HG03460 (cell line): Measurements from ENCODE around the gene AGR2.

Experiments used
- ATAC-seq: cut with Tn5 transposase; IDR thresholded peaks from one replicate; pipeline ENCODE4 v1.9.1; 2021; ENCODE audit not compliant: unreplicated experiment

AGR2 gene

GRCh38 chr7:16813232-16813616 is 8.4 kb upstream of the AGR2 start:
- no peak for ATAC-seq

GRCh38 chr7:16812542-16813231 is 7.9 kb upstream of the AGR2 start:
- ATAC-seq: no peak

- no peak for ATAC-seq
These were observed 6.8 kb upstream of the AGR2 start for GRCh38 chr7:16811551-16811950.

- ATAC-seq: no peak
These were observed 5.8 kb upstream of the AGR2 start for GRCh38 chr7:16810573-16810972.

- no peak for ATAC-seq
These were observed 5.3 kb upstream of the AGR2 start for GRCh38 chr7:16810112-16810511.

GRCh38 chr7:16805441-16805840 is 642 bp upstream of the AGR2 start:
- no peak for ATAC-seq

- no peak for ATAC-seq
These were observed 722 bp downstream of the AGR2 start for GRCh38 chr7:16803881-16804673.

- no peak for ATAC-seq
These were observed 1.7 kb downstream of the AGR2 start for GRCh38 chr7:16803125-16803524.

- ATAC-seq: no peak
These were observed 3.2 kb downstream of the AGR2 start for GRCh38 chr7:16801579-16801978.

- no peak for ATAC-seq
These were observed 3.7 kb downstream of the AGR2 start for GRCh38 chr7:16801111-16801542.

GRCh38 chr7:16795624-16796023 is 9.2 kb downstream of the AGR2 start:
- ATAC-seq: no peak

- ATAC-seq: no peak
These were observed 9.8 kb downstream of the AGR2 start for GRCh38 chr7:16794986-16795385.

GRCh38 chr7:16791905-16792698 is 12.7 kb downstream of the AGR2 start:
- ATAC-seq: no peak

- ATAC-seq: no peak
These were observed 13.7 kb downstream of the AGR2 start for GRCh38 chr7:16791071-16791470.

- ATAC-seq: no peak
These were observed 17.7 kb downstream of the AGR2 start for GRCh38 chr7:16787127-16787526.

GRCh38 chr7:16786257-16786656 is 18.5 kb downstream of the AGR2 start:
- no peak for ATAC-seq

GRCh38 chr7:16785846-16786245 is 19.0 kb downstream of the AGR2 start:
- no peak for ATAC-seq

GRCh38 chr7:16785321-16785720 is 19.5 kb downstream of the AGR2 start:
- ATAC-seq: no peak

- ATAC-seq: no peak
These were observed 24.2 kb downstream of the AGR2 start for GRCh38 chr7:16780596-16780995.

- ATAC-seq: no peak
These were observed 25.7 kb downstream of the AGR2 start for GRCh38 chr7:16779051-16779450.

GRCh38 chr7:16778476-16778875 is 26.3 kb downstream of the AGR2 start:
- no peak for ATAC-seq

- ATAC-seq: no peak
These were observed 28.7 kb downstream of the AGR2 start for GRCh38 chr7:16776053-16776452.
